Vagina (tissue), 2 donors: ENCODE measurements around the gene SLC8A1. TPM values are rescaled to one million over a fixed set of nuclear protein-coding genes. Genes with fewer than 3 reads are reported as not detected.

Experiments
- DNase-seq, 2 donors: peaks; one replicate each; pipeline ENCODE4 v3.0.0-alpha.2; 2017; ENCODE audit errors: extremely low spot score in 2 of 2
- H3K27ac ChIP-seq: fragments of 200-600 bp; sonication (generic); one replicate; pipeline ENCODE4 v1.5.1; 2019
- H3K27me3 ChIP-seq: fragments of 200-600 bp; sonication (generic); one replicate; pipeline ENCODE4 v1.5.1; 2019
- H3K36me3 ChIP-seq, 2 donors: fragments of 200-600 bp; sonication (generic); one replicate each; pipeline ENCODE4 v1.5.1; 2017 to 2019
- H3K4me1 ChIP-seq: fragments of 200-600 bp; sonication (generic); one replicate; pipeline ENCODE4 v1.5.1; 2019
- H3K4me3 ChIP-seq, 2 donors: fragments of 200-600 bp; sonication (generic); 1 replicate in 1 of 2; 2 replicates in 1 of 2; pipeline ENCODE4 v1.5.1; 2016 to 2019
- H3K9me3 ChIP-seq: fragments of 200-600 bp; sonication (generic); one replicate; pipeline ENCODE4 v1.5.1; 2019
- POLR2A ChIP-seq, 2 donors: fragments of 450-650 bp; IDR thresholded peaks; one replicate each; pipeline ENCODE4 v1.6.1; 2017; ENCODE audit warnings: antibody characterized with exemption in 2 of 2, mild to moderate bottlenecking in 2 of 2, moderate library complexity in 2 of 2
- POLR2AphosphoS5 ChIP-seq, 2 donors: sonication (generic); formaldehyde crosslinking; IDR thresholded peaks; one replicate each; pipeline ENCODE4 v1.9.0; 2017; ENCODE audit warnings: antibody characterized with exemption in 2 of 2, mild to moderate bottlenecking in 2 of 2, low read depth in 1 of 2; ENCODE audit not compliant: insufficient read depth in 1 of 2
- intact Hi-C: fragments of 100-400 bp; cut with DNase I; formaldehyde crosslinking; loops from one replicate; pipeline ENCODE4 v1.15.1; 2023
- total RNA-seq: library from RNA; depleted of rRNA; stranded (reverse); fragments of >200 nt; gene quantifications from one replicate; pipeline ENCODE4 v1.2.3, GENCODE V29; 2016
- TF ChIP-seq, protein P1 (sequence below), 3 experiments: fragments of 450-650 bp in 2 of 3; fragments of 200-600 bp in 1 of 3; sonication (generic) in 1 of 3; IDR thresholded peaks; one replicate each; pipeline ENCODE4 v1.5.1; 2017 to 2019; ENCODE audit warnings: antibody characterized with exemption in 3 of 3, mild to moderate bottlenecking in 2 of 3, moderate library complexity in 2 of 3

Gene SLC8A1
- total RNA-seq, 1 donor from 2014 or later: 40.8 TPM

DNA sequence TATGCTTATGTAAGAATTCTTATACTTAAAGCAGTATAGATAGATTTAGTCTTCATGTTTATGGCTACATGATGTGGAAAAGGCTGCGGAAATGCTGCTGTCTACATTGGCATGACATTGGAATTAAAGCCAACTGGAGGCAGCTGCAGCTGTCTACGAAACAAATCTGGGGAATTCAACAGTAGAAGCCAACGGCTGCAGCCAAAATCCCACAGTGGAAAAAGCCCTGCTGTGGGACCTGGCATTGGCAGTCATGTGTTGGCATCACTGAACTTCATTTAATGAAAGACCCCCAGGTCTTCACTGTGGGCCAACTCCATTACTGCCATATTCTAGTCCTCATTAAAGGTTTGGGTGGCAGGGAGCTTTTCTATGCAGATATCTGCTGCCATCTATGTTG lies 223.6 kb downstream of the SLC8A1 start:
- Histone ChIP-seq H3K4me3 (no peak overlapping the region), H3K27ac (no peak overlapping the region), H3K4me1 (no peaks in the 10 kb centered on the region), H3K9me3 (no peaks in the 10 kb centered on the region), H3K27me3 (no peaks in the 10 kb centered on the region), H3K36me3 (no peaks in the 10 kb centered on the region)
- intact Hi-C loops: no loop called here
- TF ChIP-seq POLR2AphosphoS5 (IDR thresholded peaks at IDR 0.05; ENCODE audit: insufficient read depth in 1 of 2, low read depth in 1 of 2) (no peak), POLR2A (IDR thresholded peaks at IDR 0.05) (no peak)
- TF ChIP-seq, protein P1, sequence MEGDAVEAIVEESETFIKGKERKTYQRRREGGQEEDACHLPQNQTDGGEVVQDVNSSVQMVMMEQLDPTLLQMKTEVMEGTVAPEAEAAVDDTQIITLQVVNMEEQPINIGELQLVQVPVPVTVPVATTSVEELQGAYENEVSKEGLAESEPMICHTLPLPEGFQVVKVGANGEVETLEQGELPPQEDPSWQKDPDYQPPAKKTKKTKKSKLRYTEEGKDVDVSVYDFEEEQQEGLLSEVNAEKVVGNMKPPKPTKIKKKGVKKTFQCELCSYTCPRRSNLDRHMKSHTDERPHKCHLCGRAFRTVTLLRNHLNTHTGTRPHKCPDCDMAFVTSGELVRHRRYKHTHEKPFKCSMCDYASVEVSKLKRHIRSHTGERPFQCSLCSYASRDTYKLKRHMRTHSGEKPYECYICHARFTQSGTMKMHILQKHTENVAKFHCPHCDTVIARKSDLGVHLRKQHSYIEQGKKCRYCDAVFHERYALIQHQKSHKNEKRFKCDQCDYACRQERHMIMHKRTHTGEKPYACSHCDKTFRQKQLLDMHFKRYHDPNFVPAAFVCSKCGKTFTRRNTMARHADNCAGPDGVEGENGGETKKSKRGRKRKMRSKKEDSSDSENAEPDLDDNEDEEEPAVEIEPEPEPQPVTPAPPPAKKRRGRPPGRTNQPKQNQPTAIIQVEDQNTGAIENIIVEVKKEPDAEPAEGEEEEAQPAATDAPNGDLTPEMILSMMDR (IDR thresholded peaks at IDR 0.05): no peak
- DNase-seq: no peak

DNA sequence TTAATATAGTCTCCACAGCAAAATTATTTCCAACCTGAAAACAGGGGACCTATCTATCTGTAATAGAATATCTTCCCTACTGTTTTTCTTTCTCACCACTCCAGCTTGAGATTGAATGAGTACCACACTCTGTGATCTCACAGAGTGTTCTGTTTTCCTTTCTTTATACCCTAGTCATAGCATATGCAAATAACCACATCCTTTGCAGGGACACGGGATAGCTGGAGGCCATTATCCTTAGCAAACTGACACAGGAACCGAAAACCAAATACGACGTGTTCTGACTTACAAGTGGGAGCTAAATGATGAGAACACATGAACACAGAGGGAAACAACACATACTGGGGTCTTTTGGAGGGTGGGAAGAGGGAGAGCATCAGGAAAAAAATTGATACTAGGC lies 224.7 kb downstream of the SLC8A1 start:
- TF ChIP-seq, protein P1 (IDR thresholded peaks at IDR 0.05): no peak
- TF ChIP-seq POLR2AphosphoS5 (IDR thresholded peaks at IDR 0.05; ENCODE audit: insufficient read depth in 1 of 2, low read depth in 1 of 2) (no peak), POLR2A (IDR thresholded peaks at IDR 0.05) (no peak)
- Histone ChIP-seq H3K4me1 (no peaks in the 10 kb centered on the region), H3K27me3 (no peaks in the 10 kb centered on the region), H3K27ac (no peak overlapping the region), H3K9me3 (no peaks in the 10 kb centered on the region), H3K4me3 (no peak overlapping the region), H3K36me3 (no peaks in the 10 kb centered on the region)
- DNase-seq: no peak
- intact Hi-C loops: no loop called here

DNA sequence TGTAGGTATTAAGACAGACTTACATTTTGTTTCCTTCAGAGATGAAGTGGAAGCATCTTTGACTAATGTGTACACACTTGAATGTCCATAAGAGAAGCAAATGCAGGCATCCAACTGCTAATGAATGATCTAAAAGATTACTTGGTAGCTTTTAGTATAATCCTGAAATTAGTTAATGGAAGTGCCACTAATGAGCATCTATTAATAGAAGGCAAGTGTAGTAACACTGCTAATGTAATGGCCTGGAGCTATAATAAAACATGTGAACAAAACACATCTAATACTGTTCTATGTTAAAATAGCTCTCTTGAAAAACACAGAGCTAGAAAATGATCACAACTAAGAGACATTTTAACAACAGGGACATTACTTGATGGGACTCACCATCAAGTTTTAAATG lies 225.3 kb downstream of the SLC8A1 start:
- no peak overlapping the region for H3K27ac ChIP-seq
- H3K36me3 ChIP-seq: no peaks in the 10 kb centered on the region

DNA sequence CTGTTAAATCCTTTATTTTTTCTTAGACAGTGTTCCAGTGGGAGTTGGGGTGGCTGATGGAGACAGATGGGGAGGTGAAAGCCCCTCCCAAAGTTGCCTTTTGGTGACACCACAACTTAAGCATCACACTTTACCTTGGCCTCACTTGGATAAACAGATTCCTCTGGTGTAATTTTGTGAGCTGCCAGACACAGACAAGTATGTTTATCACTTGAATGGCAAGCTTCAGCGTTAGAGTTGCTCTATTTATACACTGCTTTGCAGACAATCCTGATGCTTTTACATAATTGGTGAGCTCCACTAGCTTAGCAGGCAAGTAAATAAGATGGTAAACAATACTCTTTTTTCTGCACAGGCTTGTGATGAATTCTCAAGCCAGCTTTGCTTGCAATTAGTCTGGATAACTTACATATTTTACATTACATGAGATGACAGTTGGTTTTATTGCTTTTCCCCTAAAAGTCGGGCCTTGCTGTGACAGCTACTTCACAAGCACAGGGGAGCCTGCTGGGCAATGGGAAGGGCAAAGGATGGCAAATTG lies 226.2 kb downstream of the SLC8A1 start:
- H3K27me3 ChIP-seq: no peaks in the 10 kb centered on the region
- no peaks in the 10 kb centered on the region for H3K36me3 ChIP-seq
- intact Hi-C loops: no loop called here
- H3K4me3 ChIP-seq: no peak overlapping the region
- no peak for DNase-seq
- no peaks in the 10 kb centered on the region for H3K9me3 ChIP-seq
- H3K4me1 ChIP-seq: no peaks in the 10 kb centered on the region
- TF ChIP-seq POLR2A (IDR thresholded peaks at IDR 0.05): no peak
- TF ChIP-seq POLR2AphosphoS5 (IDR thresholded peaks at IDR 0.05; ENCODE audit: insufficient read depth in 1 of 2, low read depth in 1 of 2): no peak
- TF ChIP-seq, protein P1 (IDR thresholded peaks at IDR 0.05): no peak
- H3K27ac ChIP-seq: no peak overlapping the region

More for the DNA sequence above, 225.3 kb downstream of the SLC8A1 start:
- H3K9me3 ChIP-seq: no peaks in the 10 kb centered on the region
- no peaks in the 10 kb centered on the region for H3K4me1 ChIP-seq
- no peak overlapping the region for H3K4me3 ChIP-seq
- H3K27me3 ChIP-seq: no peaks in the 10 kb centered on the region
- intact Hi-C loops: no loop called here
- TF ChIP-seq, protein P1 (IDR thresholded peaks at IDR 0.05): no peak
- TF ChIP-seq POLR2A (IDR thresholded peaks at IDR 0.05): no peak
- TF ChIP-seq POLR2AphosphoS5 (IDR thresholded peaks at IDR 0.05; ENCODE audit: insufficient read depth in 1 of 2, low read depth in 1 of 2): no peak
- DNase-seq: no peak

DNA sequence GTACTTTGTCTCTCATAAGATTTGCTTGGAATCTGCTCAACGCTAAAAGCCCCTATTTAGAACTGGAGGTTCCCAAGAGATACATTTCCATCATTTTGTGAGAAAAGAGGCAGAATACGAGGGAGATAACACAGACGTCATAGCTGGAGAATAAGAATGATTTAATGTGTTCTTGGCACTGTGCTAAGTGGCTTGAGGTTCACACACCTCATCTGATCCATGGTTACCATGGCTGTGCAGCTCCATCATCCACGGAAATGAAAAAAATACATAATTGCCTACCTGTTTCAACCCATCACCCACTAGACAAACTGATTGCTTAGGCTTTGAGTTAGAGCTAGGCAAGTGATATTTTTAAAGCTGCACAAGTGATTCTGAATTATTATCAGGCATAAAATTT lies 227.6 kb downstream of the SLC8A1 start:
- H3K27me3 ChIP-seq: no peaks in the 10 kb centered on the region
- H3K27ac ChIP-seq: no peak overlapping the region
- intact Hi-C loops: no loop called here
- no peak for TF ChIP-seq POLR2A (IDR thresholded peaks at IDR 0.05)
- no peak for TF ChIP-seq POLR2AphosphoS5 (IDR thresholded peaks at IDR 0.05; ENCODE audit: insufficient read depth in 1 of 2, low read depth in 1 of 2)
- TF ChIP-seq, protein P1 (IDR thresholded peaks at IDR 0.05): no peak
- no peaks in the 10 kb centered on the region for H3K4me1 ChIP-seq
- no peak overlapping the region for H3K4me3 ChIP-seq
- H3K36me3 ChIP-seq: no peaks in the 10 kb centered on the region
- no peak for DNase-seq
- no peaks in the 10 kb centered on the region for H3K9me3 ChIP-seq
